Endothelial cell (in vitro differentiated cells): ENCODE measurements around the gene PGM2L1. TPM values are rescaled to one million over a fixed set of nuclear protein-coding genes. Genes with fewer than 3 reads are reported as not detected.

Experiments
- DNase-seq: peaks from one replicate; pipeline ENCODE4 v3.0.0; 2021; ENCODE audit warnings: low spot score
- H3K27ac Mint-ChIP-seq: one replicate; pipeline ENCODE4 v1.8.0; 2021; ENCODE audit warnings: mixed read lengths, inconsistent platforms; ENCODE audit not compliant: unreplicated experiment
- H3K27me3 Mint-ChIP-seq: one replicate; pipeline ENCODE4 v1.8.0; 2021; ENCODE audit warnings: mild to moderate bottlenecking, moderate library complexity, mixed read lengths, inconsistent platforms; ENCODE audit not compliant: unreplicated experiment
- H3K36me3 Mint-ChIP-seq: one replicate; pipeline ENCODE4 v1.8.0; 2021; ENCODE audit warnings: mild to moderate bottlenecking, low read depth, mixed read lengths, inconsistent platforms; ENCODE audit not compliant: unreplicated experiment
- H3K4me1 Mint-ChIP-seq: one replicate; pipeline ENCODE4 v1.8.0; 2021; ENCODE audit warnings: mild to moderate bottlenecking, mixed read lengths, inconsistent platforms; ENCODE audit not compliant: unreplicated experiment
- H3K4me3 Mint-ChIP-seq: one replicate; pipeline ENCODE4 v1.8.0; 2021; ENCODE audit warnings: mild to moderate bottlenecking, mixed read lengths, inconsistent platforms; ENCODE audit not compliant: unreplicated experiment
- H3K9me3 Mint-ChIP-seq: one replicate; pipeline ENCODE4 v1.8.0; 2021; ENCODE audit warnings: mixed read lengths, inconsistent platforms; ENCODE audit not compliant: unreplicated experiment
- total RNA-seq: library from RNA; stranded (reverse); fragmentation: NEBNext Ultra II Directional; extraction: Animal tissue kit (Norgen Biotek cat#: 25700); gene quantifications from one replicate; pipeline ENCODE4 v1.2.1, GENCODE V29; 2021; ENCODE audit not compliant: unreplicated experiment
- TF ChIP-seq, protein P1 (sequence below): fragments of 200-600 bp; sonication (generic); IDR thresholded peaks from one replicate; pipeline ENCODE4 v1.5.0; 2021; ENCODE audit warnings: antibody characterized with exemption; ENCODE audit not compliant: unreplicated experiment

Gene PGM2L1
- total RNA-seq, 1 donor from 2014 or later, result 51.3 TPM

DNA sequence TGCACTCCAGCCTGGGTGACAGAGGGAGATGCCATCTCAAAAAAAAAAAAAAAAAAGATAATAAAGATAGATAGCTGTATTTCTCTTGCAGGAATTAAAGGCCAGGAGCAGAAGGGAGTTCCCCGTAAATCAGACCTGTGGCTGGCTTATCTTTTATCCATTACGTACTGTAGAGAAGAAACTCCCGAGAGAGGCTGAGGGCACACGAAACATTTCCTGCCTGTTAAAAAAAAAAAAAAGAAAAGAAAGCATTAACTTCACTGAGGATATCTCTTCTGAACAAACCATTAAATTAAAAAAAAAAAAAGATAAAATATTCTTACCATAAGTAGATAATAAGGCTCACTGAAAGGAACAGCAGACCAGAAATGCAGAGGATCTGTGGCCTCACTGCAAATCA lies 109.3 kb downstream of the PGM2L1 start:
- TF ChIP-seq, protein P1, sequence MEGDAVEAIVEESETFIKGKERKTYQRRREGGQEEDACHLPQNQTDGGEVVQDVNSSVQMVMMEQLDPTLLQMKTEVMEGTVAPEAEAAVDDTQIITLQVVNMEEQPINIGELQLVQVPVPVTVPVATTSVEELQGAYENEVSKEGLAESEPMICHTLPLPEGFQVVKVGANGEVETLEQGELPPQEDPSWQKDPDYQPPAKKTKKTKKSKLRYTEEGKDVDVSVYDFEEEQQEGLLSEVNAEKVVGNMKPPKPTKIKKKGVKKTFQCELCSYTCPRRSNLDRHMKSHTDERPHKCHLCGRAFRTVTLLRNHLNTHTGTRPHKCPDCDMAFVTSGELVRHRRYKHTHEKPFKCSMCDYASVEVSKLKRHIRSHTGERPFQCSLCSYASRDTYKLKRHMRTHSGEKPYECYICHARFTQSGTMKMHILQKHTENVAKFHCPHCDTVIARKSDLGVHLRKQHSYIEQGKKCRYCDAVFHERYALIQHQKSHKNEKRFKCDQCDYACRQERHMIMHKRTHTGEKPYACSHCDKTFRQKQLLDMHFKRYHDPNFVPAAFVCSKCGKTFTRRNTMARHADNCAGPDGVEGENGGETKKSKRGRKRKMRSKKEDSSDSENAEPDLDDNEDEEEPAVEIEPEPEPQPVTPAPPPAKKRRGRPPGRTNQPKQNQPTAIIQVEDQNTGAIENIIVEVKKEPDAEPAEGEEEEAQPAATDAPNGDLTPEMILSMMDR, result no peak
- no peaks in the 10 kb centered on the region for H3K4me1 Mint-ChIP-seq
- DNase-seq, result no peak
- H3K27ac Mint-ChIP-seq, result no peak overlapping the region
- H3K27me3 Mint-ChIP-seq, result peaks cover 1% of the 10 kb centered on the region
- H3K9me3 Mint-ChIP-seq, result no peaks in the 10 kb centered on the region
- H3K4me3 Mint-ChIP-seq, result no peak overlapping the region
- no peaks in the 10 kb centered on the region for H3K36me3 Mint-ChIP-seq

DNA sequence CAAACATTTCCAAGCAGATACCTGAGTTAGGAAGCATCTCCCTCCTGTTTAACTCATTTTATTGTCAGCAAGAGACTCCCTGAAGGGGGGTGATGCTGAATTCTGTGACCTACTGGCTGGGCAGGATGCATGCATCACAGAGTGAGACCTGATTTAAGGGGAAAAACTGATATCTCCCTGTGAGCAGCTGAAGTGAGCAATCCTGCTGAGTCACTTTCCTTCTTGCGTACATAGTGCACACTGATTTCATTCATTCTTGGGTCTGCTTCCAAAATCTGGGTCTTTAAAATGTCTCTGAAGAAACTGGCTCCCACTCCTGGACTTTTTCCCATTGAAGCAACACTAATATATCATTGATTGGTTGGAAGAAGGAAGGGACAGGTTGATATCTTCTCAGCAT lies 110.1 kb downstream of the PGM2L1 start:
- no peak overlapping the region for H3K27ac Mint-ChIP-seq
- no peaks in the 10 kb centered on the region for H3K9me3 Mint-ChIP-seq

DNA sequence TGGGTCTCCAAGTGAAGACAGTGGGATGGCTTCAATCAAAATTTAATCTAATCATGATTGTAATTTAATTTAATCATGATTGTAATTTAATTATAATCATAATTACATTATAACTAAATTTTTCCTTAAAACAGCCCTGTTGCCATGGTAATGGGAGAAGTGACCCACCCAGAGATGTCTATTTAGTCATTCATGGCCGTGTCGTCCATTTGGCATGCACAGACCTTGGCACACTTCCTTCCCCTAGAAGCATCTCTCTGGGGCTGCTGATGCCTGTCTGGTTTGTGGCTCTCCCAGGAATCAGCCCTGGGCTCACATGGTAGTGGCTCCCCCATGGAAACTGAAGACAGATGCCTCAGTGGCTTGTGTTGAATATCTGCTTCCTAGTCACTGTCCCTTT lies 113.8 kb downstream of the PGM2L1 start:
- Mint-ChIP-seq H3K4me1 (no peaks in the 10 kb centered on the region), H3K4me3 (no peak overlapping the region), H3K36me3 (no peaks in the 10 kb centered on the region), H3K27me3 (no peaks in the 10 kb centered on the region), H3K27ac (no peak overlapping the region), H3K9me3 (no peaks in the 10 kb centered on the region)
- TF ChIP-seq, protein P1, result no peak
- no peak for DNase-seq

More for the DNA sequence above, 110.1 kb downstream of the PGM2L1 start:
- Mint-ChIP-seq H3K4me1 (no peaks in the 10 kb centered on the region), H3K36me3 (no peaks in the 10 kb centered on the region), H3K27me3 (peaks cover 1% of the 10 kb centered on the region), H3K4me3 (no peak overlapping the region)
- TF ChIP-seq, protein P1, result no peak
- DNase-seq, result no peak

DNA sequence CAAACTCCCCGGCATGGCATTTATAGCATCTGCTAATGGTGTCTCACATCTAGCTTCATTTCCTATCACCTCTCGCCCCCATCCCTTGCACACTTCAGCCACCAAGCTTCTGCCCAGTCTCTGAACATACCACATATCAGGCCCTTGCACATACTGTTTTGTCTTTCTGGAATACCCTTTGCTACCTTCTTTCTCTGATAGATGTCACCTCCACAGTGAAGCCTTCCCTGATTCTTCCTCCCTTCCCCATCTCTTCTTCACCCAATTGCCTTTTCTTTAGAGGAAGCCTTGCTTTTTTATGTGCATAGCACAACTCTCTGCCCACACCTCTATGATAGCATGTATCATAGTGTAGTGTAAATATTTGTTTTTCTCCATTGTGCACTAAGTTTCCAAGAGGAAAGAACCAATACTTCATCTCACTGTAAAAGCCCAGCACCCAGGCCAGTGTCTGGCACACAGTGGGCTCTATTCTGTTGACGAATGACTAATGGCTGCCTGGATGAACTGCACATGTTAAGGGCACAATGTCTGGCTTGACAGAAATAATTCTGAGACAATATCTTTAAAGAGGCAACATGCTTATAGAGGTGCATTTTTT lies 114.6 kb downstream of the PGM2L1 start:
- no peaks in the 10 kb centered on the region for H3K9me3 Mint-ChIP-seq
- no peaks in the 10 kb centered on the region for H3K4me1 Mint-ChIP-seq
- no peaks in the 10 kb centered on the region for H3K27me3 Mint-ChIP-seq
- no peak overlapping the region for H3K4me3 Mint-ChIP-seq
- H3K27ac Mint-ChIP-seq, result no peak overlapping the region
- H3K36me3 Mint-ChIP-seq, result no peaks in the 10 kb centered on the region
- TF ChIP-seq, protein P1, result no peak
- no peak for DNase-seq

DNA sequence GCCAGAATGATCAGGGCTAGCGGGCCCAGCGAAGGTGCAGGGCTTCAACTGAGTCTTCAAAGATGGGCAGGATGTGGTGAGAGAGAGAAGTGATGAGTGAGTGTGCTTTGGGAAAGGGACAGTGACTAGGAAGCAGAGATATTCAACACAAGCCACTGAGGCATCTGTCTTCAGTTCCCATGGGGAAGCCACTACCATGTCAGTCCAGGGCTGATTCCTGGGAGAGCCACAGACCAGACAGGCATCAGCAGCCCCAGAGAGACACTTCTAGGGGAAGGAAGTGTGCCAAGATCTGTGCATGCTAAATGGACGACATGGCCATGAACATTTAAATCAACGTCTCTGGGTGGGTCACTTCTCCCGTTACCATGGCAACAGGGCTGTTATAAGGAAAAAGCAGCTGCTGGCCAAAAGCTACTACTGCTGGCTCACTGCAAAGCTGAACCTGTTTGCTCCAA lies 115.3 kb downstream of the PGM2L1 start:
- H3K27ac Mint-ChIP-seq, result no peak overlapping the region
- TF ChIP-seq, protein P1, result no peak
- no peak overlapping the region for H3K4me3 Mint-ChIP-seq
- H3K4me1 Mint-ChIP-seq, result no peaks in the 10 kb centered on the region
- no peaks in the 10 kb centered on the region for H3K9me3 Mint-ChIP-seq
- H3K36me3 Mint-ChIP-seq, result peaks cover 4% of the 10 kb centered on the region
- H3K27me3 Mint-ChIP-seq, result no peaks in the 10 kb centered on the region
- DNase-seq, result no peak
